ENCODE measurements around the gene ZNF783.

ZNF783 gene

GRCh38 chr7:149261829-149262617, at the start of gene ZNF783:
Gene ZNF783, plus strand, starts transcription at chr7:149262196. Its CDS starts 138 bp downstream, at chr7:149262334.
- FAIRE-seq (no peak), DNase-seq (ENCODE audit: insufficient read length, low spot score) (peak; percentile 86)
- TF ChIP-seq, protein P1, sequence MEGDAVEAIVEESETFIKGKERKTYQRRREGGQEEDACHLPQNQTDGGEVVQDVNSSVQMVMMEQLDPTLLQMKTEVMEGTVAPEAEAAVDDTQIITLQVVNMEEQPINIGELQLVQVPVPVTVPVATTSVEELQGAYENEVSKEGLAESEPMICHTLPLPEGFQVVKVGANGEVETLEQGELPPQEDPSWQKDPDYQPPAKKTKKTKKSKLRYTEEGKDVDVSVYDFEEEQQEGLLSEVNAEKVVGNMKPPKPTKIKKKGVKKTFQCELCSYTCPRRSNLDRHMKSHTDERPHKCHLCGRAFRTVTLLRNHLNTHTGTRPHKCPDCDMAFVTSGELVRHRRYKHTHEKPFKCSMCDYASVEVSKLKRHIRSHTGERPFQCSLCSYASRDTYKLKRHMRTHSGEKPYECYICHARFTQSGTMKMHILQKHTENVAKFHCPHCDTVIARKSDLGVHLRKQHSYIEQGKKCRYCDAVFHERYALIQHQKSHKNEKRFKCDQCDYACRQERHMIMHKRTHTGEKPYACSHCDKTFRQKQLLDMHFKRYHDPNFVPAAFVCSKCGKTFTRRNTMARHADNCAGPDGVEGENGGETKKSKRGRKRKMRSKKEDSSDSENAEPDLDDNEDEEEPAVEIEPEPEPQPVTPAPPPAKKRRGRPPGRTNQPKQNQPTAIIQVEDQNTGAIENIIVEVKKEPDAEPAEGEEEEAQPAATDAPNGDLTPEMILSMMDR (IDR thresholded peaks at IDR 0.05; ENCODE audit: insufficient read depth, missing control alignments) = peak; percentile 44

DNA sequence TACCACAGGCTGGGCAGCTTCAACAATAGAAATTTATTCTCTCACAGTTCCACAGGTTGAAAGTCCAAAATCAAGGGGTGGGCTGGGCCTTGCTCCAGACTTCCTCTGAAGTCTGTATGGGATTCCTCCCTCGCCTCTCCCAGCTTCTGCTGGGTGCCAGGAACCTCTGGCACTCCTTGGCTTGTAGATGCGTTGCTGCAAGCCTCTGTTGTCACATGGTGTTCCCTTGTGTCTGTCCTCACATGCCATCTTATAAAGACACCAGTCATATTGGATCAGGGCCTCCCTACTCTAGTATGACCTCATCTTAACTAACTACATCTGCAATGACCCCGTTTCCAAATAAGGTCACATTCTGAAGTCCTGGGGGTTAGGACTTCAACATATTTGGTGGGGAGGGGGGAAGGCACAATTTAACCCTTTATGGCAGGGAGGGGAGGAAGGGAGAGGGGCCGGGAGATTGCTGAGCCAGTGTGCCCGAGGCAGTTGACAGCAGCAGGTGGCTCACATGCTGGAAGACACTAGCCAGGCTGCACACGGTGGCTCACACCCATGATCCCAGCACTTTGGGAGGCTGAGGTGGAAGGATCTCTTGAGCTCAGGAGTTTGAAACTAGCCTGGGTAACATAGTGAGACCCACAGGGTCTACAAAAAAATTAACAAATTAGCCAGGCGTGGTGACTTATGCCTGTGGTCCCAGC, 47.8 kb upstream of the ZNF783 start:
- no peak for FAIRE-seq
- DNase-seq (ENCODE audit: insufficient read length, low spot score) = no peak
- TF ChIP-seq, protein P1 (IDR thresholded peaks at IDR 0.05; ENCODE audit: insufficient read depth, missing control alignments) = no peak

DNA sequence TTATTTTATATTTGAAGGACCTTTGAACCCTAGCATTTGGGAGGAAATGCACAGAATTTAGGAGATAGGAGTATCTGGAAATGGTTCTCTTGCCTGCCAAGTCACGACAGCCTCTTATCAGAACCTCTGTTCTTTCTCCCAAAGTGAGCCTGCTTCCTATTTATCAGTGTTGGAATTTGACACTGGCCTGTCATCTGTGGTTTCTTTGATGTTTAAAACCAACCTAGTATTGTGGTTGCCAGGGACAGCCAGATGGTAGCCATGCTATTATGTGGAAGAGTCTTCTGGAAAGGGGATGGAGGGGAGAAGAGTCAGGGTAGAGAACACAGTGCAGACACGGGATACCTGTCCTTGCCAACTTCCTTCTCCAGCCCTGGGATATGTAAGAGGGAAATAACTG, 45.6 kb upstream of the ZNF783 start:
- TF ChIP-seq, protein P1 (IDR thresholded peaks at IDR 0.05; ENCODE audit: insufficient read depth, missing control alignments) = no peak
- no peak for DNase-seq (ENCODE audit: insufficient read length, low spot score)
- FAIRE-seq = no peak

DNA sequence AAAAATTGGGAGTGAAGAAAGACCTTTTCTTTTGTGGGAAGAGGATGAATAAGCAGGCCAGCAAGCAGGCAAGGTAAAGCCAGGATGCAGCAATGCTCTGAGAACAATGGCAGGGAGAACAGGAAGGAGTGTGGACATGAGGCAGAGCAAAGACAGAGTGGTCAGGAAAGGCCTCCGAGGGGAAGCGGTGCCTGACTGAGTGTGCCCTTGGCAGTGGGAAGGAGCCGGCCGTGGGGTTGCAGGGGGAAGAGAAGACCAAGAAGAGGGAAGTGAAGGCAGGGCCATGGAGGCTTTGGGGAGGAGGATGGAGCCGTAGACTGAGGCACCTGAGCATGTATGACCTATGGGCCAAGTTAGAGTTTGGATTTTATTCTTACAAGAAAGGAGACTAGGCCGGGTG, 44.4 kb upstream of the ZNF783 start:
- FAIRE-seq (no peak), DNase-seq (ENCODE audit: insufficient read length, low spot score) (no peak)
- TF ChIP-seq, protein P1 (IDR thresholded peaks at IDR 0.05; ENCODE audit: insufficient read depth, missing control alignments) = no peak

DNA sequence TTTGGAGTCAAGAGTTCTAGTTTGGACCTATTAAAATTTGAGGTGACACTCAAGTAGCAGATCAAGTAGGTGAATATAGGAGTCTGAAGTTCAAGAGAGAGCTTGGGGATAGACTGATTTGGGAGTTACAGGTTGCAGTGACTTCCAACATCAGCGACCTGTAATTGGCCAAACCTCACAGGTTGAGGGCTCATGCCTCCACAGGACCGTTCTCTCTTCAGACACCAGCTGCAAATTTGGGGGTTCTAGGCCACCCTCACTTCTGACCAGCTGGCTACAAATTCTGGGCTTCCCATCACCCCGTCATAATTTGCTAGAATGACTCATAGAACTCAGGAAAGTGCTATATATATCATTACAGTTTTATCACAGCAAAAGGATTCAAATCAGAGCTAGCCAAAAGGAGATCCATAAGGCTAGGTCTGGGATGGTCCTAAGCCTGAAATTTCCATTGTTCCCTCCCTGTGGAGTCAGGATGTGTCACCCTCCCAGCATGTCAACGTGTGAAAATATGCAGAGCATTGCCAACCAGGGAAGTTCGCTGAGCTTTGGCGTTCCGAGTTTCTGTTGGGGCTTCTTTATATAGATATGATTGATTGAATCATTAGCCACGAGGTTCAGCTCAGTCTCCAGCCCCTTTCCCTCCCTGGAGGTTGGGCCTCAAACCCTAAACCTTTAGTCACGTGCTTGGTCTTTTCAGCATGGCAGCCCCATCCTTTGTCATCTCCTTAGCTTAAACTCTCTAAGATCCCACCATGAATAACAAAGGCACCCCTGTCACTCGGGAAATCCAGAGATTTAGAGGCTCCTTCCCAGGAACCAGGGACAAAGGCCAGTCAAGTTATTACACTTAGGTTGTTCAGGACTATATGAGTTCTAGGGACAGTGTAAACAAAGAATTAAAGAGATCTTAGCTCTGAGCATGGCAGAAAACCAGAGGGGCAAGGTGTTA, 43.3 kb upstream of the ZNF783 start:
- FAIRE-seq (no peak), DNase-seq (ENCODE audit: insufficient read length, low spot score) (no peak)
- TF ChIP-seq, protein P1 (IDR thresholded peaks at IDR 0.05; ENCODE audit: insufficient read depth, missing control alignments) = no peak

DNA sequence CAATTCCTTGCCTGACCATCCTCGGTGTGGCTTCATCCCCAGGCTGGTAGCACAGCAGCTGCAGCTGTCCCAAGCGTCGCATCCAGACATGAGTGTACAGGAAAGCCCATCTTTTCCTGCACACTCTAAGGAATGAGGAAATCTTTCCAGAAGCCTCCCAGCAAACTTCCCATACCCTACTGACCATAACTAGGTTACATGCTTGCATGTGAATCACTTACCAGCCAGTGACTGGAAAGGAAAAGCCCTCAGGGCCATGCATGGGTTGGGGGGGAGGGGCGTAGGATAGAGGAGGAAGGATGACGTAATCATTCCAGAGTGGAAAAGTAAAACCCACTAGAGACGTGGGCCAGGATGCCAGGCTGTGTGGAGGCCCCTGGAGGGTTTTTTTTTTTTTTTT, 41.5 kb upstream of the ZNF783 start:
- TF ChIP-seq, protein P1 (IDR thresholded peaks at IDR 0.05; ENCODE audit: insufficient read depth, missing control alignments) = no peak

More for the DNA sequence above, 41.5 kb upstream of the ZNF783 start:
- no peak for DNase-seq (ENCODE audit: insufficient read length, low spot score)
- no peak for FAIRE-seq

Measured in D721Med (cell line).